ENCODE measurements around the gene HOXA4. TPM values are rescaled to one million over a fixed set of nuclear protein-coding genes. Genes with fewer than 3 reads are reported as not detected.

The HOXA4 gene
- total RNA-seq, 1 donor from 2014 or later, result 6.8 TPM

Other genes with a start within 250 kb of the HOXA4 start
- gene HOXA1, start 34.8 kb downstream of the HOXA4 start, total RNA-seq, result 2.5 and 5.5 TPM in 2 replicates
- gene HOXA2, start 28.1 kb downstream of the HOXA4 start, total RNA-seq, result 0.24 and 0.82 TPM in 2 replicates
- 23.5 and 34.5 TPM in 2 replicates for gene HOXA5, start 12.9 kb upstream of the HOXA4 start, total RNA-seq
- 0.19 and 3.9 TPM in 2 replicates for gene HOXA6, start 17.0 kb upstream of the HOXA4 start, total RNA-seq
- gene HOXA3, start 21.8 kb upstream of the HOXA4 start, total RNA-seq, result 5.5 and 6.1 TPM in 2 replicates
- gene HOXA7, start 25.9 kb upstream of the HOXA4 start, total RNA-seq, result 12.5 and 17.7 TPM in 2 replicates
- 14.8 and 36.1 TPM in 2 replicates for gene HOXA9, start 34.8 kb upstream of the HOXA4 start, total RNA-seq
- 8.1 and 10.3 TPM in 2 replicates for gene HOXA10, start 43.6 kb upstream of the HOXA4 start, total RNA-seq
- 2.0 and 5.0 TPM in 2 replicates for gene HOXA11, start 54.5 kb upstream of the HOXA4 start, total RNA-seq
- gene HOXA13, start 69.3 kb upstream of the HOXA4 start, total RNA-seq, result not detected in 2 replicates
- not detected in 2 replicates for gene EVX1, start 112.0 kb upstream of the HOXA4 start, total RNA-seq

Data from glomerular endothelial cell (primary cell).